Retinal pigment epithelial cell (primary cell): ENCODE measurements around the gene OTX1.

ENCODE experiments used
- DNase-seq: peaks from one replicate; pipeline ENCODE4 v3.0.0-alpha.2; 2010; ENCODE audit warnings: low read depth
- H3K4me3 ChIP-seq: 2 replicates; pipeline ENCODE4 v1.5.1; 2011; ENCODE audit warnings: mild to moderate bottlenecking, low read length, control low read depth, moderate library complexity
- TF ChIP-seq, protein P1 (sequence below): conservative IDR thresholded peaks from 2 replicates; pipeline ENCODE4 v1.5.1; 2011; ENCODE audit warnings: low read depth, low read length, control low read depth, inconsistent platforms

Gene OTX1

DNA sequence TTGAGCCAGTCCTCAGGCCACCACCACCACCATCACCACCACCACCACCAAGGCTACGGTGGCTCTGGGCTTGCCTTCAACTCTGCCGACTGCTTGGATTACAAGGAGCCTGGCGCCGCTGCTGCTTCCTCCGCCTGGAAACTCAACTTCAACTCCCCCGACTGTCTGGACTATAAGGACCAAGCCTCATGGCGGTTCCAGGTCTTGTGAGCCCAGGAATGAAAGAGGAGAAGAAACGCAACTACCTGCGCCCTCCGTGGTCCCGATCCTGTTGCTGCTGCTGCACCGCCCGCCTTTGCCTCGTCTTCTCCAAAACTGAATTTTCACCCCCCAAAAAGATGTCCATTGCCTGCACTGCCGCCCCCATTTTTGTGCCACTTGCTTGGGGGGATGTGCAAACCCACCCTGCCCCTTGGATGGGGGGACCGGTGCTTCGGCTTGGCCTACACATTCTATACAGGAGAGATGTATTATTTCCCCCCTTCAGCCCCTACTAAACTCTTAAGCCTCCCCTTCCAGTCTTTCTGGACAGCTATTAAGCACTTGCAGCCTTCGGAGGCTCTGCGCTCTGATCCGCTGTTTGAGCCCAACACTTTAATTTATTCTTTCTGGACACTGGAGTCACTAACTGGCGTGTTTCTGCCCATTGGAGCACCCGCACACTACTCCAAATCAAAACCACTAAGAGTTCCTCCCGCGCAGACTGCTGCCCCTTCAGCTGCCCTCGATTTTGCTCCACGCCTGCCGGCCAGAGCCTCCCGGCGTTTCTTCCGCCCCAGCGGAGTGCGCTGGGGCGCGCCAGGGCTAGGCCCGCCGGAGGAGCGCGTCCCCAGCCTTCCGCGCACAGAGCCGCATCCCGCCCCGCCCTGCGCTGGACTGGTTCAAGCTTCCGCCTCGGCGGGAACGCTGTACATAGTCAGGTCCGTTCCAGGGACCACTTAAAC is 5.7 kb downstream of the OTX1 start:
- TF ChIP-seq, protein P1, sequence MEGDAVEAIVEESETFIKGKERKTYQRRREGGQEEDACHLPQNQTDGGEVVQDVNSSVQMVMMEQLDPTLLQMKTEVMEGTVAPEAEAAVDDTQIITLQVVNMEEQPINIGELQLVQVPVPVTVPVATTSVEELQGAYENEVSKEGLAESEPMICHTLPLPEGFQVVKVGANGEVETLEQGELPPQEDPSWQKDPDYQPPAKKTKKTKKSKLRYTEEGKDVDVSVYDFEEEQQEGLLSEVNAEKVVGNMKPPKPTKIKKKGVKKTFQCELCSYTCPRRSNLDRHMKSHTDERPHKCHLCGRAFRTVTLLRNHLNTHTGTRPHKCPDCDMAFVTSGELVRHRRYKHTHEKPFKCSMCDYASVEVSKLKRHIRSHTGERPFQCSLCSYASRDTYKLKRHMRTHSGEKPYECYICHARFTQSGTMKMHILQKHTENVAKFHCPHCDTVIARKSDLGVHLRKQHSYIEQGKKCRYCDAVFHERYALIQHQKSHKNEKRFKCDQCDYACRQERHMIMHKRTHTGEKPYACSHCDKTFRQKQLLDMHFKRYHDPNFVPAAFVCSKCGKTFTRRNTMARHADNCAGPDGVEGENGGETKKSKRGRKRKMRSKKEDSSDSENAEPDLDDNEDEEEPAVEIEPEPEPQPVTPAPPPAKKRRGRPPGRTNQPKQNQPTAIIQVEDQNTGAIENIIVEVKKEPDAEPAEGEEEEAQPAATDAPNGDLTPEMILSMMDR, result no peak
- H3K4me3 ChIP-seq, result peak overlapping the region; percentile 5

GRCh38 chr2:63057249-63058143 is 6.9 kb downstream of the OTX1 start:
- DNase-seq, result no peak
- TF ChIP-seq, protein P1, result no peak
- H3K4me3 ChIP-seq, result no peak overlapping the region

More for the DNA sequence above, 5.7 kb downstream of the OTX1 start:
- DNase-seq, result no peak

DNA sequence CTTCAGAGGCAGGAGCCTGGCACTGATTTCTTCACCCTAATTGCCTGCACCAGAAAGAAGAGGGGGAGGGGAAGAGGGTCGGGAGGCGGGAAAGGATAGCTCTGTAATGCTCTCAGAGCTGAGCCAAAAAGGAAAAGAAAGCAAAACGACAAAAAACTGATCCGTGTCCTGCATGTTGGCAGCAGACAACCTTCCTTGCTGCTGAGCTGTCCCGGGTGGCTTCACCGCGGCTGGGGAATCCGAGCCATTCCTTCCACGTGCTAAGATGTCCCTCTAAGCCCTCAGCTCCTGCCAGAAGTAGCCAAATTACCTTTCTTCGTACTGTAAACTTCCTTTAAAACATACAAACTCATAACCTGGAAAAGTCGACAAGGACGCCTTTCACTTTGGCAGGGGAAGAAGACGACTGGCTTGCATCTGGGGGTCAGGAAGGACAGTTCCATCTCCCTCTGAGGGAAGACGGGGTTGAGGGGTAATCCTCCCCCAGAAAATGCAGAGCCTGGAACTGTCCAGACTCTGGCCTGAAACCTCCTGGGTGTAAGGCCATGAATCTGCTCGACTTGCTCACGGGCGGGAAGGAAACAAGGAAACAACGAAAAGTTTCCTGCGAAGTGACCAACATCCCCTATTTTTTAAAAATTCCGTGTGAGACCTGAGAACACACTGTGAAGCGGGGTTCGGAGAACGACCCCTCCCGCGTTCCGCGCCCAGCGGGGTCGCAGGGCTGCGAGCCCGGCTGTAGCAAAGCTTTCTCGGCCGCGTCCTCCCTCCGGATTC is 7.7 kb downstream of the OTX1 start:
- H3K4me3 ChIP-seq, result no peak overlapping the region
- TF ChIP-seq, protein P1, result no peak
- no peak for DNase-seq

GRCh38 chr2:63058921-63059792 is 8.5 kb downstream of the OTX1 start:
- no peak for DNase-seq
- no peak overlapping the region for H3K4me3 ChIP-seq
- TF ChIP-seq, protein P1, result no peak

DNA sequence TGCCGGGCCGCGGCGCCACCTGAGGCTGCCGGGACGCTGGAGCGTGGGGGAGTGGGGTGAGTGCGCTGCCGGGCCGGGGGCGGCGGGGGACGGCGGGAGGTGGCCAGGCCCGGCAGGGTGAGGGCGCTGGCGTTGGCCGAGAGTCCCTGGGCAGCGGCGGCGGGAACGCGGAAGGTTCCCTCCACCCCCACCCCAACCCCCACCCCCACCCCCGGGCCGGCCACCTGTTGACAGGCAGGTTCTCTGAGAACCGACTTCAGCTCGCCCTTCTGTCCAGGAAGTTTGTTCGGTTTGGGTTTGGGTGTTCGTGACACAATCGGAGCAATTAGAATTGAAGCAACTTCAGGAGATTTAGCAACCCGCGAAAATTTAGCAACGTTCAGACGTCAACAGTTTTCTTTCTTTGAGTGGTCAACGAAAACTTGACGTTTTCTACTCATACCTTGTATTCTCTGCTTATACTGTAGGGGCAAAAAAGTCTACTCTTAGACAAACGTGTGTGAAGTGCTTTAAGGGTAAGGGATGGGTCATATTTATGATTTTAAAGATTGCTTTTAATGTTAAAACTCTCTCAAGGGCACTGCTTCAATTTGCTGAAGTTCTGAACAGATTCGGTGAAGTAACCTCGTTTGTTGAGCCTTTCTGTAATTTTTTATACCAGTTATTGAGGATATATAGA is 9.3 kb downstream of the OTX1 start:
- DNase-seq, result no peak
- TF ChIP-seq, protein P1, result no peak
- H3K4me3 ChIP-seq, result peak overlapping the region; percentile 35
